BLaER1 treated with 17β-estradiol and CSF1 and Interleukin-3, amounts not matched to agents 10 nM and 100 nM (cell line): ENCODE measurements around the gene DAPK2.
A peak's percentile ranks its signal among the peaks of the same experiment; 100 is the strongest.

ENCODE experiments used
- H3K27ac ChIP-seq, 11 experiments: shearing (Covaris generic); formaldehyde crosslinking; 2 replicates each; pipeline ENCODE4 v1.8.1; 2022
- H3K27me3 ChIP-seq, 11 experiments: shearing (Covaris generic); formaldehyde crosslinking; 2 replicates each; pipeline ENCODE4 v1.8.1; 2022
- H3K36me3 ChIP-seq, 11 experiments: shearing (Covaris generic); formaldehyde crosslinking; 2 replicates each; pipeline ENCODE4 v1.8.1; 2022
- H3K4me1 ChIP-seq, 10 experiments: shearing (Covaris generic); formaldehyde crosslinking; 2 replicates each; pipeline ENCODE4 v1.8.1; 2022
- H3K4me2 ChIP-seq, 11 experiments: shearing (Covaris generic); formaldehyde crosslinking; 2 replicates each; pipeline ENCODE4 v1.8.1; 2022
- H3K4me3 ChIP-seq, 10 experiments: shearing (Covaris generic); formaldehyde crosslinking; 2 replicates each; pipeline ENCODE4 v1.8.1; 2022
- H3K9ac ChIP-seq, 11 experiments: shearing (Covaris generic); formaldehyde crosslinking; 2 replicates each; pipeline ENCODE4 v1.8.1; 2022
- H3K9me3 ChIP-seq, 11 experiments: shearing (Covaris generic); formaldehyde crosslinking; replicated peaks in 1 of 11; 2 replicates each; pipeline ENCODE4 v1.8.1; 2022
- H4K20me1 ChIP-seq, 11 experiments: shearing (Covaris generic); formaldehyde crosslinking; 2 replicates each; pipeline ENCODE4 v1.8.1; 2022
- Cebpa-rat ChIP-seq, 11 experiments: shearing (Covaris generic); IDR thresholded peaks; 2 replicates each; pipeline ENCODE4 v1.8.1; 2022

Gene DAPK2

GRCh38 chr15:63984331-63984730, 62.0 kb downstream of the DAPK2 start:
- Histone ChIP-seq H3K9me3 (no peaks in the 10 kb centered on the region), H4K20me1 (no peaks in the 10 kb centered on the region), H3K4me2 (no peak overlapping the region), H3K4me1 (peaks cover 10 to 55% (median 37%) of the 10 kb centered on the region in 10 experiments; a peak in 19 of 20 replicates), H3K9ac (no peak overlapping the region), H3K36me3 (no peaks in the 10 kb centered on the region), H3K27me3 (no peaks in the 10 kb centered on the region), H3K27ac (0 out of 22 replicates have a peak overlapping the region, but pooled peaks of 1 of the 11 experiments have one; percentile 87), H3K4me3 (no peak overlapping the region)
- TF ChIP-seq Cebpa-rat (IDR thresholded peaks at IDR 0.05) = no peak

- H3K4me1 ChIP-seq = peaks cover 10 to 48% (median 36%) of the 10 kb centered on the region in 10 experiments; a peak in 19 of 20 replicates
- no peak overlapping the region for H3K9ac ChIP-seq
- no peaks in the 10 kb centered on the region for H3K9me3 ChIP-seq
- H3K4me3 ChIP-seq = no peak overlapping the region
- no peak for TF ChIP-seq Cebpa-rat (IDR thresholded peaks at IDR 0.05)
- no peaks in the 10 kb centered on the region for H4K20me1 ChIP-seq
- peak overlapping the region in 4 of 11 experiments; percentile 6 to 45 (median 22); a peak in 8 of 22 replicates for H3K4me2 ChIP-seq
- H3K27ac ChIP-seq = peak overlapping the region in 1 of 11 experiments; percentile 8; a peak in 1 of 22 replicates
- no peaks in the 10 kb centered on the region for H3K36me3 ChIP-seq
- H3K27me3 ChIP-seq = no peaks in the 10 kb centered on the region
Measured at GRCh38 chr15:63983061-63983711, 63.1 kb downstream of the DAPK2 start.

GRCh38 chr15:63982381-63982854, 63.9 kb downstream of the DAPK2 start:
- no peak overlapping the region for H3K4me3 ChIP-seq
- no peaks in the 10 kb centered on the region for H4K20me1 ChIP-seq
- TF ChIP-seq Cebpa-rat (IDR thresholded peaks at IDR 0.05) = no peak
- no peak overlapping the region for H3K9ac ChIP-seq
- H3K4me1 ChIP-seq = peaks cover 10 to 41% (median 30%) of the 10 kb centered on the region in 10 experiments; a peak in 19 of 20 replicates
- H3K4me2 ChIP-seq = peak overlapping the region in 2 of 11 experiments; percentile 6 to 19; a peak in 2 of 22 replicates
- no peak overlapping the region for H3K27ac ChIP-seq
- no peaks in the 10 kb centered on the region for H3K27me3 ChIP-seq
- no peaks in the 10 kb centered on the region for H3K9me3 ChIP-seq
- no peaks in the 10 kb centered on the region for H3K36me3 ChIP-seq

GRCh38 chr15:63981596-63982320, 64.5 kb downstream of the DAPK2 start:
- no peaks in the 10 kb centered on the region for H3K9me3 ChIP-seq
- no peak overlapping the region for H3K27ac ChIP-seq

GRCh38 chr15:63979262-63979793, 67.0 kb downstream of the DAPK2 start:
- no peak for TF ChIP-seq Cebpa-rat (IDR thresholded peaks at IDR 0.05)
- peaks cover 0 to 15% (median 9%) of the 10 kb centered on the region in 10 experiments; a peak in 9 of 20 replicates for H3K4me1 ChIP-seq
- no peaks in the 10 kb centered on the region for H4K20me1 ChIP-seq
- H3K9ac ChIP-seq = no peak overlapping the region
- no peaks in the 10 kb centered on the region for H3K36me3 ChIP-seq
- no peak overlapping the region for H3K4me2 ChIP-seq
- H3K9me3 ChIP-seq = no peaks in the 10 kb centered on the region
- no peak overlapping the region for H3K4me3 ChIP-seq
- no peak overlapping the region for H3K27ac ChIP-seq
- no peaks in the 10 kb centered on the region for H3K27me3 ChIP-seq

More at GRCh38 chr15:63981596-63982320, 64.5 kb downstream of the DAPK2 start:
- H4K20me1 ChIP-seq = no peaks in the 10 kb centered on the region
- no peaks in the 10 kb centered on the region for H3K27me3 ChIP-seq
- H3K4me3 ChIP-seq = no peak overlapping the region
- H3K36me3 ChIP-seq = no peaks in the 10 kb centered on the region
- H3K4me1 ChIP-seq = peaks cover 6 to 34% (median 23%) of the 10 kb centered on the region in 10 experiments; a peak in 19 of 20 replicates
- TF ChIP-seq Cebpa-rat (IDR thresholded peaks at IDR 0.05) = no peak
- no peak overlapping the region for H3K4me2 ChIP-seq
- H3K9ac ChIP-seq = no peak overlapping the region

GRCh38 chr15:63978511-63979261, 67.6 kb downstream of the DAPK2 start:
- H3K27ac ChIP-seq = no peak overlapping the region
- TF ChIP-seq Cebpa-rat (IDR thresholded peaks at IDR 0.05) = no peak
- H4K20me1 ChIP-seq = no peaks in the 10 kb centered on the region
- no peak overlapping the region for H3K4me2 ChIP-seq
- no peaks in the 10 kb centered on the region for H3K27me3 ChIP-seq
- H3K36me3 ChIP-seq = no peaks in the 10 kb centered on the region
- no peak overlapping the region for H3K4me3 ChIP-seq
- H3K9ac ChIP-seq = no peak overlapping the region
- H3K9me3 ChIP-seq = no peaks in the 10 kb centered on the region
- peaks cover 0 to 14% (median 9%) of the 10 kb centered on the region in 10 experiments; a peak in 9 of 20 replicates for H3K4me1 ChIP-seq

GRCh38 chr15:63977119-63977518, 69.2 kb downstream of the DAPK2 start:
- H4K20me1 ChIP-seq = no peaks in the 10 kb centered on the region
- no peak overlapping the region for H3K4me2 ChIP-seq
- H3K36me3 ChIP-seq = no peaks in the 10 kb centered on the region
- 0 out of 20 replicates have a peak, but pooled peaks cover 0 to under 1% (median 0%) of the 10 kb centered on the region in 10 experiments for H3K4me1 ChIP-seq
- H3K9me3 ChIP-seq = 0 out of 22 replicates have a peak, but pooled peaks cover 0 to 6% (median 0%) of the 10 kb centered on the region in 11 experiments
- no peaks in the 10 kb centered on the region for H3K27me3 ChIP-seq
- no peak overlapping the region for H3K4me3 ChIP-seq
- no peak overlapping the region for H3K9ac ChIP-seq
- no peak overlapping the region for H3K27ac ChIP-seq
- no peak for TF ChIP-seq Cebpa-rat (IDR thresholded peaks at IDR 0.05)

- Histone ChIP-seq H3K27ac (no peak overlapping the region), H3K4me2 (no peak overlapping the region), H3K4me1 (peaks cover 0 to 18% (median 13%) of the 10 kb centered on the region in 10 experiments; a peak in 11 of 20 replicates), H3K27me3 (no peaks in the 10 kb centered on the region), H3K4me3 (no peak overlapping the region), H3K36me3 (no peaks in the 10 kb centered on the region), H3K9me3 (0 out of 22 replicates have a peak, but pooled peaks cover 0 to 6% (median 0%) of the 10 kb centered on the region in 11 experiments), H4K20me1 (no peaks in the 10 kb centered on the region), H3K9ac (no peak overlapping the region)
- no peak for TF ChIP-seq Cebpa-rat (IDR thresholded peaks at IDR 0.05)
Measured at GRCh38 chr15:63974021-63974420, 72.3 kb downstream of the DAPK2 start.
